H1 (cell line): Measurements from ENCODE around the gene CAPN13. TPM values are rescaled to one million over a fixed set of nuclear protein-coding genes. Genes with fewer than 3 reads are reported as not detected.
A peak's percentile ranks its signal among the peaks of the same experiment; 100 is the strongest.

Experiments used
- CTCF ChIA-PET: fragments of 300-600 bp; sonication (Branson Sonifier 250); formaldehyde crosslinking; loops from one replicate; lab custom pipeline; 2021; ENCODE audit not compliant: partially characterized antibody; lab: Charles Lee
- POLR2A ChIA-PET: fragments of 300-600 bp; sonication (Branson Sonifier 250); formaldehyde crosslinking; loops from one replicate; lab custom pipeline; 2021; ENCODE audit warnings: inconsistent platforms; ENCODE audit not compliant: partially characterized antibody; lab: Charles Lee
- DNase-seq, 2 experiments: peaks; one replicate each; pipeline versions ENCODE4 v3.0.0 to v3.0.0-alpha.2; 2010 to 2022; ENCODE audit warnings: low spot score in 2 of 2, low read depth in 1 of 2, mixed read lengths in 1 of 2
- FAIRE-seq: peaks from 2 replicates; lab custom pipeline; 2011; peaks lifted over from hg19 to GRCh38; lab: Jason Lieb, UNC
- H2AFZ ChIP-seq: 2 replicates; pipeline ENCODE4 v1.8.1; 2012; ENCODE audit warnings: low read length, inconsistent platforms
- H2AK5ac ChIP-seq: 2 replicates; pipeline ENCODE4 v1.6.1; 2013; ENCODE audit warnings: low read depth, low read length
- H2BK120ac ChIP-seq: replicated peaks from 2 replicates; pipeline ENCODE3; 2013; ENCODE audit warnings: low read depth, low read length, inconsistent platforms
- H2BK12ac ChIP-seq: 2 replicates; pipeline ENCODE4 v1.6.1; 2013; ENCODE audit warnings: low read depth, low read length
- H2BK15ac ChIP-seq: 2 replicates; pipeline ENCODE4 v1.6.1; 2013; ENCODE audit warnings: low read length
- H2BK20ac ChIP-seq: 2 replicates; pipeline ENCODE4 v1.6.1; 2013; ENCODE audit warnings: low read length
- H2BK5ac ChIP-seq: 2 replicates; pipeline ENCODE4 v1.6.1; 2013; ENCODE audit warnings: low read depth, low read length
- H3K14ac ChIP-seq: 2 replicates; pipeline ENCODE4 v1.6.1; 2013; ENCODE audit warnings: inconsistent platforms; ENCODE audit not compliant: insufficient read length
- H3K18ac ChIP-seq: 2 replicates; pipeline ENCODE4 v1.6.1; 2013; ENCODE audit warnings: low read length; ENCODE audit errors: extremely low read depth
- H3K23ac ChIP-seq: 2 replicates; pipeline ENCODE4 v1.6.1; 2013; ENCODE audit warnings: inconsistent platforms; ENCODE audit not compliant: insufficient read length
- H3K23me2 ChIP-seq: 2 replicates; pipeline ENCODE4 v1.6.1; 2013; ENCODE audit warnings: low read depth, low read length
- H3K27ac ChIP-seq: 2 replicates; pipeline ENCODE4 v1.6.1; 2011; ENCODE audit warnings: low read depth, low read length, inconsistent platforms
- H3K27me3 ChIP-seq, 4 experiments: replicated peaks in 1 of 4; 1 replicate in 1 of 4; 2 replicates in 3 of 4; pipeline versions ENCODE4 v1.6.1 to v1.8.1; 2011 to 2013; ENCODE audit warnings: low read length in 3 of 4, mild to moderate bottlenecking in 3 of 4, inconsistent platforms in 2 of 4, mixed read lengths in 2 of 4, moderate library complexity in 1 of 4; ENCODE audit not compliant: control insufficient read depth in 3 of 4, insufficient read depth in 3 of 4; ENCODE audit errors: extremely low read depth in 1 of 4
- H3K36me3 ChIP-seq, 4 experiments: 2 replicates each; pipeline versions ENCODE4 v1.6.1 to v1.8.1; 2011 to 2013; ENCODE audit warnings: mild to moderate bottlenecking in 4 of 4, low read length in 3 of 4, moderate library complexity in 2 of 4, control low read depth in 1 of 4, inconsistent platforms in 1 of 4; ENCODE audit not compliant: insufficient read depth in 4 of 4, control insufficient read depth in 2 of 4
- H3K4ac ChIP-seq: replicated peaks from 2 replicates; pipeline ENCODE3; 2013; ENCODE audit warnings: low read length, low read depth, mixed read lengths, inconsistent platforms; ENCODE audit not compliant: insufficient read length
- H3K4me1 ChIP-seq, 4 experiments: replicated peaks in 1 of 4; 1 replicate in 1 of 4; 2 replicates in 3 of 4; pipeline versions ENCODE4 v1.6.1 to v1.8.1; 2011 to 2013; ENCODE audit warnings: low read length in 3 of 4, inconsistent platforms in 2 of 4, mixed read lengths in 1 of 4; ENCODE audit not compliant: insufficient read depth in 4 of 4, control insufficient read depth in 3 of 4
- H3K4me2 ChIP-seq, 2 experiments: 2 replicates each; pipeline versions ENCODE4 v1.6.1 to v1.8.1; 2011 to 2013; ENCODE audit warnings: low read depth in 2 of 2, low read length in 2 of 2, control low read depth in 1 of 2, inconsistent platforms in 1 of 2, mild to moderate bottlenecking in 1 of 2; ENCODE audit not compliant: insufficient read depth in 1 of 2
- H3K4me3 ChIP-seq, 4 experiments: fragments of 200-600, 300-600 bp in 1 of 4; sonication (generic), shearing (Covaris generic), sonication (Bioruptor Twin) in 1 of 4; 2 replicates each; pipeline versions ENCODE4 v1.5.1 to v1.8.1; 2011 to 2016; ENCODE audit warnings: low read length in 4 of 4, low read depth in 3 of 4, control low read depth in 2 of 4, inconsistent platforms in 2 of 4, mild to moderate bottlenecking in 2 of 4, mixed read lengths in 1 of 4, moderate library complexity in 1 of 4; ENCODE audit not compliant: insufficient read depth in 2 of 4; ENCODE audit errors: extremely low read depth in 1 of 4
- H3K56ac ChIP-seq: replicated peaks from 2 replicates; pipeline ENCODE3; 2013; ENCODE audit warnings: low read depth, mild to moderate bottlenecking, mixed read lengths, low read length, inconsistent platforms; ENCODE audit not compliant: insufficient read length
- H3K79me1 ChIP-seq: 2 replicates; pipeline ENCODE4 v1.6.1; 2013; ENCODE audit warnings: low read depth, low read length, control low read depth
- H3K79me2 ChIP-seq, 2 experiments: 2 replicates each; pipeline versions ENCODE4 v1.6.1 to v1.8.1; 2012 to 2013; ENCODE audit warnings: low read length in 2 of 2, mild to moderate bottlenecking in 2 of 2, inconsistent platforms in 1 of 2; ENCODE audit not compliant: insufficient read depth in 2 of 2, control insufficient read depth in 1 of 2
- H3K9ac ChIP-seq, 4 experiments: replicated peaks in 1 of 4; 1 replicate in 1 of 4; 2 replicates in 3 of 4; pipeline versions ENCODE4 v1.6.1 to v1.8.1; 2011 to 2013; ENCODE audit warnings: low read depth in 3 of 4, low read length in 3 of 4, control low read depth in 2 of 4, mild to moderate bottlenecking in 2 of 4, moderate library complexity in 2 of 4, inconsistent platforms in 1 of 4; ENCODE audit errors: extremely low read depth in 1 of 4
- H3K9me3 ChIP-seq, 2 experiments: 2 replicates each; pipeline versions ENCODE4 v1.6.1 to v1.8.1; 2012 to 2013; ENCODE audit warnings: mild to moderate bottlenecking in 2 of 2, moderate library complexity in 2 of 2, control low read depth in 1 of 2, inconsistent platforms in 1 of 2, low read depth in 1 of 2, low read length in 1 of 2, mixed read lengths in 1 of 2; ENCODE audit not compliant: insufficient read depth in 2 of 2
- H4K20me1 ChIP-seq, 2 experiments: replicated peaks in 1 of 2; 2 replicates each; pipeline versions ENCODE3 to v1.8.1; 2011 to 2013; ENCODE audit warnings: inconsistent platforms in 2 of 2, low read length in 2 of 2, mild to moderate bottlenecking in 1 of 2; ENCODE audit not compliant: insufficient read depth in 2 of 2, control insufficient read depth in 1 of 2
- H4K5ac ChIP-seq: 2 replicates; pipeline ENCODE4 v1.6.1; 2013; ENCODE audit warnings: low read length, low read depth, mixed read lengths, inconsistent platforms; ENCODE audit not compliant: insufficient read length
- H4K8ac ChIP-seq: 2 replicates; pipeline ENCODE4 v1.8.0; 2013; ENCODE audit warnings: mild to moderate bottlenecking, moderate library complexity, low read length, inconsistent platforms; ENCODE audit not compliant: insufficient read depth; ENCODE audit errors: extremely low read depth
- H4K91ac ChIP-seq: replicated peaks from 2 replicates; pipeline ENCODE3; 2013; ENCODE audit warnings: low read length, mixed read lengths, inconsistent platforms; ENCODE audit not compliant: insufficient read length
- ATF3 ChIP-seq: IDR thresholded peaks from 2 replicates; pipeline ENCODE4 v1.6.1; 2011; ENCODE audit warnings: low read depth, mild to moderate bottlenecking, low read length; ENCODE audit not compliant: insufficient read depth
- CBX5 ChIP-seq: fragments of 300-800, 300-1000 bp; sonication (generic); IDR thresholded peaks from 2 replicates; pipeline ENCODE4 v1.7.1; 2016; ENCODE audit warnings: antibody characterized with exemption, low read length, low read depth
- CEBPB ChIP-seq: IDR thresholded peaks from 2 replicates; pipeline ENCODE4 v1.6.1; 2012; ENCODE audit warnings: low read depth, low read length
- EGR1 ChIP-seq: IDR thresholded peaks from 2 replicates; pipeline ENCODE4 v1.6.1; 2011; ENCODE audit warnings: low read depth, low read length, borderline replicate concordance
- EP300 ChIP-seq, 2 experiments: IDR thresholded peaks; 1 replicate in 1 of 2; 2 replicates in 1 of 2; pipeline ENCODE4 v1.6.1; 2011 to 2012; ENCODE audit warnings: low read depth in 2 of 2, low read length in 2 of 2, mild to moderate bottlenecking in 2 of 2, borderline replicate concordance in 1 of 2, inconsistent platforms in 1 of 2, moderate library complexity in 1 of 2
- GABPA ChIP-seq: IDR thresholded peaks from 2 replicates; pipeline ENCODE4 v1.6.1; 2011; ENCODE audit warnings: mild to moderate bottlenecking, low read length, moderate library complexity, borderline replicate concordance; ENCODE audit not compliant: insufficient read depth
- MAFK ChIP-seq: IDR thresholded peaks from 2 replicates; pipeline ENCODE4 v1.6.1; 2012; ENCODE audit warnings: low read depth, mild to moderate bottlenecking, improper control_type of control experiment, low read length
- MAX ChIP-seq: IDR thresholded peaks from 2 replicates; pipeline ENCODE4 v1.6.1; 2012; ENCODE audit warnings: inconsistent platforms
- POLR2A ChIP-seq, 2 experiments: IDR thresholded peaks; 1 replicate in 1 of 2; 2 replicates in 1 of 2; pipeline ENCODE4 v1.6.1; 2011; ENCODE audit warnings: low read depth in 2 of 2, low read length in 2 of 2, mild to moderate bottlenecking in 2 of 2; ENCODE audit errors: control extremely low read depth in 1 of 2
- SP4 ChIP-seq: IDR thresholded peaks from 2 replicates; pipeline ENCODE4 v1.6.1; 2012; ENCODE audit warnings: low read length, inconsistent platforms
- YY1 ChIP-seq: IDR thresholded peaks from 2 replicates; pipeline ENCODE4 v1.6.1; 2011; ENCODE audit warnings: low read depth, mild to moderate bottlenecking, low read length
- WGBS, 2 experiments: shearing (Covaris generic) in 1 of 2; methylation state at CpG; one replicate each; pipeline versions ENCODE4 v1.1.6 to v1.1.7; 2013 to 2015; ENCODE audit warnings: low lambda C conversion rate in 2 of 2, mixed read lengths in 2 of 2, inconsistent platforms in 1 of 2, low coverage in 1 of 2, missing lambda C conversion rate in 1 of 2; ENCODE audit not compliant: insufficient replicate concordance in 2 of 2, insufficient coverage in 1 of 2, insufficient read length in 1 of 2; ENCODE audit errors: extremely low coverage in 1 of 2, missing lambda C conversion rate in 1 of 2; 5-methylcytosine and 5-hydroxymethylcytosine counted together
- polyA plus RNA-seq, 7 experiments: library from polyadenylated mRNA; depleted of rRNA in 3 of 7; stranded (reverse) in 5 of 7; unstranded in 2 of 7; fragments of >200 nt in 5 of 7; fragments of 200-250 nt in 2 of 7; gene quantifications; 1 replicate in 5 of 7; 2 replicates in 1 of 7; 4 replicates in 1 of 7; pipeline versions ENCODE4 v1.2.1 to v1.2.3, GENCODE V29; 2011 to 2013; ENCODE audit warnings: missing spikeins in 2 of 7, mixed read lengths in 2 of 7
- total RNA-seq: library from RNA; stranded (reverse); fragmentation: NEBNext Ultra II Directional; extraction: Animal tissue kit (Norgen Biotek cat#: 25700); gene quantifications from 2 replicates; pipeline ENCODE4 v1.2.1, GENCODE V29; 2021

Gene CAPN13
- total and polyA plus RNA-seq, 2 of the 8 experiments (the other 6 are each of a cell fraction or from before 2014, with no cell fraction given): 2.4 TPM

- Histone ChIP-seq H3K9ac (no peak overlapping the region), H3K9me3 (no peaks in the 10 kb centered on the region), H2BK5ac (no peak overlapping the region), H3K79me1 (no peaks in the 10 kb centered on the region), H2BK120ac (no peak overlapping the region), H3K4me2 (no peak overlapping the region), H3K27ac (no peak overlapping the region), H2BK20ac (no peak overlapping the region), H2AFZ (no peak overlapping the region), H2AK5ac (no peak overlapping the region), H3K18ac (no peak overlapping the region)
- CTCF ChIA-PET: interaction anchor here (0.6 to 1.5 kb wide), 5 partner anchors 17 to 150 kb away, joined by 3 to 6 read pairs (median 3); no protein-coding TSS in a partner anchor
- DNase-seq: no peak
- no peak for TF ChIP-seq POLR2A (IDR thresholded peaks at IDR 0.05; ENCODE audit: control extremely low read depth in 1 of 2, low read depth in 2 of 2, low read length in 2 of 2)
- no peak for TF ChIP-seq EGR1
- TF ChIP-seq SP4: no peak
- TF ChIP-seq EP300 (IDR thresholded peaks at IDR 0.05; ENCODE audit: borderline replicate concordance in 1 of 2, low read depth in 2 of 2, low read length in 2 of 2): no peak
- TF ChIP-seq MAFK: no peak
- TF ChIP-seq MAX: no peak
- TF ChIP-seq CBX5: no peak
- TF ChIP-seq GABPA: no peak
- TF ChIP-seq ATF3: no peak
- TF ChIP-seq CEBPB: no peak
- no peak for TF ChIP-seq YY1
- TF ChIP-seq, all 59 proteins: peak for 0
- 97% methylated on average over 10 of the region's 10 CpGs; no CpG with 5 or more reads in 1 of the 2 experiments for WGBS, 2 experiments
- Histone ChIP-seq H3K4ac (no peak overlapping the region), H4K5ac (no peak overlapping the region), H3K23ac (no peak overlapping the region), H2BK15ac (no peak overlapping the region), H4K8ac (peak overlapping the region; percentile 43; the same call in 1 of the 2 replicates), H3K79me2 (no peaks in the 10 kb centered on the region), H3K14ac (no peak overlapping the region), H3K4me3 (no peak overlapping the region), H3K4me1 (peaks cover 0 to 2% (median 0%) of the 10 kb centered on the region in 4 experiments; a peak in 1 of 7 replicates), H4K91ac (no peak overlapping the region), H3K56ac (no peak overlapping the region), H3K23me2 (no peaks in the 10 kb centered on the region; the same call in 1 of the 2 replicates), H3K36me3 (no peaks in the 10 kb centered on the region), H3K27me3 (no peaks in the 10 kb centered on the region), H4K20me1 (no peaks in the 10 kb centered on the region), H2BK12ac (no peak overlapping the region)
- no peak for FAIRE-seq
- POLR2A ChIA-PET: no interaction called here
Observed at GRCh38 chr2:30732376-30732775, 74.9 kb downstream of the CAPN13 start.
